DMS 273 treated with DMSO at 0.1 percent for 48 hours (cell line): ENCODE results near the gene SREBF2.

Experiments used
- DNase-seq: peaks from one replicate; lab custom pipeline; 2025; lab: John Stamatoyannopoulos, UW

SREBF2 gene

DNA sequence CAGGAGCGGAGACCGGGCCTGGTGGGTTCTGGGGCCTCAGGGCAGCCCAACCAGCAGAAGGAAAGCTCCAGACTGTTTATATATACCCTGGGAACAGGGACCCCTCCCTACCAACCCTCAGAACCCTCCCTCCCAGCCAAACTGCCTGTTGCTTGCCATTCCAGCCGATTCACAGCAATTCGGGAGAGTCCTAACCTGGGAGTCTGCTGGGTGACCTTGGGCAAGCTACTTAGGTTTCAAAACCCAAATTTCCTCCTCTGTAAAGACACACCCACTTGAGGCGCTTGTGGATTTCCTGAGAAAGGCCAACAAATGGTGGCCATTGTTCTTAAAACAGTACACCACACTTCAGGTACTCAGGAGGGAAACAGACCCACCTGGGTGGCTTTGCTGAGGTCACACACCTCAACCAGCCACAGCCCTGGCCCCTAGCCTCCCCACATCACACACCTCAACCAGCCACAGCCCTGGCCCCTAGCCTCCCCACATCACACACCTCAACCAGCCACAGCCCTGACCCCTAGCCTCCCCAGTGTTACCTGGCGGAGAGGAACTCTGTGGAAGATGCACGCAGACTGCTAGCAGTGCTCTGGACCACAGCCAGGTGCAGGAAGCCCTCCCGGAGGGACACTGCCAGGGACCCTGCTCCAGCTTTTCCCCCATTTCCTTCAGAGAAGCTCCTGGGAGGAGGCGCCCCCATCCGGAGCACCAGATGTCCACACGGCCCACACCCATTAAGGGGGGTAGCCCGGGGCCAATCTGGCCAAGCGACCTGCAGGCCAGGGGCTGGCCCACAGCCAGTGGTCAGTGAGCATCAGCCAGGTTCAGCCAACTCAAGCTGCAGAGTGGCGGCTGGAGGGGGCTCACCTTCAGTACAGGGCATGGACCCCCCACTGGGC, 75.8 kb downstream of the SREBF2 start:
- DNase-seq, result no peak

DNA sequence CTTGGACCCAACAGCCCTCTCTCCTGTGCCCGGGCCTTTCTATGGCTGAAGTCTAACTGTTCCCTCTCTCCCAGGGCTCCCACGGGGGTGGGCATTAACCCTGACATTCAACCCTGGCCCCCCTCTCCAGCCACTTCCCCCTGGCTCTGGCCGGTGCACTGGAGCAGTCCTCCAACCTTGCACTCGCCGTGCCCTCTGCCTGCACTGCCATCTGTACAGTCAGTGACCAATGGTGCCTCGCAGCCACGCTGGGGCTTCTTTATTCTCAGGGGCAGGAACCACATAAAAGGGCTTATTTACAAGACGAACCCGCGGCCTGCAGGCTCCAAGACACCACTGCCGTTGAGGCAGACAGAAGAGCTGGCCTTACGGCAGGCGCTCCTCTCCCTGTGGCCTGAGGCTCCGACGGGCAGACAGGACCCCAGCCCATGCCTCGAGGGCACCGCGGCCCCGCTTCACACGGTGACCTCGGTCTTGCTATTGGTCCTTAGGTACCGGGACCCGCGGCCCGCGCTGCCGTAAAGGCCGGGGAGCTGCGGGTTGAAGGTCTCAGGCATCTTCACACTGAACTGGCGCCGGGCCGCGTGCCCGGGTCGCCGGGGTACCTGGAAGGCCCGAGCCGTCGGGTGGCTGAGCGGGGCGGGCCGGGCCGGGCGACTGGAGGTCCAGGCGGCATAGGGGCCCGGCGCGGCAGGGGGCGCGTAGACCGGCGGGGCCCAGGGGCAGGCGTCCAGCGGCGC, 76.6 kb downstream of the SREBF2 start:
- DNase-seq, result no peak

DNA sequence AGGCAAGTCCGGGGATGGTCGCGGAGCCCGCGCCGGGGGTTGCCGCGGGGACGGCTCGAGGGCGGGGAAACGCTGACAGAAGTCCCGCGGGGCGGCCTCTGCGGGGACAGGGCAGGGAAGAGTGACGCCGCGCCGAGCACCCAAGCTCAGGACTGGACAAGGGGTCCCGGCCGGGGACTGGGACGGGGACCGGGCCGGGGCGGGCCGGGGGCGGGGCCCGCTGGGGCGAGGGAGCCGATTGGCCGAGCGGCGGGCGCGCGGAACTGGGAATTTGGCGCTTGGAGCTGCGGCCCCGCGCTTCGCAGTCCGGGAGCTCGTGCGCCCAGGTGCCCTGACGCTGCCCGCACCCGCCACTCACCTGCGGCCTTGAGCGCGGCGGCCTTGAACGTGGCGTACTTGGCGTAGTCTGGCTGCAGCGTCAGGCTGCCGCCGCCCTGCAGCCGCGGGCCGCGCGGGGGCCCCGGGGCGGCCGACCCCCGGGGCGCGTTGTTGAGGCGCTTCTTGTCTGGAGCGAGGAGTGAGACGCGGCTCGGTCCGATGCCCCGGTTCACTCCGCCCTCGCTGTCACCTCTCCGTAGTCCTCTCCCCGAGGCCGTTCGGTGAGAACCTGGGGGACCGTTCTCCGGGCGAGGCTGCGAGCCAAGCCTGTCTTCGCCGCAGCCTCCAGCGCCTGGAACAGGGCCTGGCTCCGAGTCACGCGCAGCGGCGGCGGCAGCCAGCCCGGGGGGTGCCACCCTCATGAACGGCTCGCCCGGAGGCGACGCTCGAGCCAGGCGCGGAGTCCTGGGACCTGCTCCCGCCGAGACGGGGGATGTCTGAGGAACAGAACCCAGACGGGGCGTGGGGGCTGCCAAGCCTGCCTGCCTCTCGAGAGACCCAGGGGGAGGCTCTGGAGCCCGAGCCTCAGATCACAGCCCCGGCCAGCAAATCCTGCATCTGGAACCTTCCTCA, 77.4 kb downstream of the SREBF2 start:
- DNase-seq, result no peak

DNA sequence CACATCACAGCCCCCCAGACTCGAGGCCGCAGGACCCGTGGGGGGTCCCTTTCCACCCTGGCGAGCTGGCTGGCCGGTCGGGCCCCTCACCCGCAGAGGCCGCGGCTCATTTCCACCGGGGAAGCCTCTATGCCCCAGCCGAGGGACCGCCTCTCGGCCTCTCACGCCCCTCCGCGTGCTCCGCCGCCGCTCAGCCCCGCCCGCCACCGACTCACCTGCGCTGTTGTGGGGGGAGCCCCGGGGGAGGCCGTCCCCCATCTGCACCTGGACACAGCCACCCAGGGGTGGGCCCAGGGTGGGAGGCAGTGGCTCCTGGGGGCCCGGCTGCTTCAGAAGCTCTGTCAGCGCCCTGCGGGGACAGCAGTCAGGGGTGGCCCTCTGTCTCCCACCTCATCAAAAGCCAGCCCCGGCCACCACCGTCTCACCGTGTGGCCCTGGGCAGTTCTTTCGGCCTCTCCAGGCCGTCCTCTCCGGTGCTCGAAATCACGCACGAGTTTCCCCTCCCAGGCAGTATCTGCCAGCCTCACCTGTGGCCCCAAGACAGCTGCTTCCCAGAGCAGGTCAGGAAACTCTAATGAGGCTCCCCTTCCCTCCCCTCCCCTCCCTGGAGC, 78.2 kb downstream of the SREBF2 start:
- DNase-seq, result no peak

DNA sequence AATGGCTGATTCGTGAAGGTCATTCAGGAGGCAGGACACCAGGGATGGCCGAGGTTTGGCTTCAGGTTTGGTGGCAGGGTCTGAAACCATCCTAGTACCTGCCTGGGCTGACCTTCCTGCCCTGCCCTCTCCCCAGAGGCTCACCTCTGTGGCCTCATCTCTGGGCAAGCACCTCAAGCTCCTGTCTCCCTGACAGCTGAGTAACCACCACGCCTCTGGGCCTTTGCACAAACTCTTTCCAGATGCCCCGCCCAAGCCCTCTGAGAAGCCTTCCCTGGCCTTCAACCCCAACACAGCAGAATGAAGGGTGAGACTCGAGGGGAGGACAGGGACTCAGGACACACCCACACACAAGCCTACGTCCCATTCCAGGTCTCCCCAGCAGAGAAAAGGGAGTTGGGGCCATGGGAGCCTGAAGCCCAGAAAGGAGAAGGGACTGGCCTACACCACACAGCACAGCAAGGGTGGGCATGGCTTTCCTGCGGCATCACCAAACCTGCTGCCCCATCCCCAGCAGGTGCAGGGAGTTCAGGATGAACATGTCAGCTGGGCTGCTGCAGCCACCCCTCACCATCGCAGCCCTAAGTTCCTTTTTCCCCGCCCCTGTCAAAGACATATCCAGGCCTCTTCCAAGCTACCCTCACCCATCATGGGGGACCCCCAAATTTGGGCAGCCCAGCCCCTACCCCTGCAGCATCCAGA, 79.6 kb downstream of the SREBF2 start:
- no peak for DNase-seq

DNA sequence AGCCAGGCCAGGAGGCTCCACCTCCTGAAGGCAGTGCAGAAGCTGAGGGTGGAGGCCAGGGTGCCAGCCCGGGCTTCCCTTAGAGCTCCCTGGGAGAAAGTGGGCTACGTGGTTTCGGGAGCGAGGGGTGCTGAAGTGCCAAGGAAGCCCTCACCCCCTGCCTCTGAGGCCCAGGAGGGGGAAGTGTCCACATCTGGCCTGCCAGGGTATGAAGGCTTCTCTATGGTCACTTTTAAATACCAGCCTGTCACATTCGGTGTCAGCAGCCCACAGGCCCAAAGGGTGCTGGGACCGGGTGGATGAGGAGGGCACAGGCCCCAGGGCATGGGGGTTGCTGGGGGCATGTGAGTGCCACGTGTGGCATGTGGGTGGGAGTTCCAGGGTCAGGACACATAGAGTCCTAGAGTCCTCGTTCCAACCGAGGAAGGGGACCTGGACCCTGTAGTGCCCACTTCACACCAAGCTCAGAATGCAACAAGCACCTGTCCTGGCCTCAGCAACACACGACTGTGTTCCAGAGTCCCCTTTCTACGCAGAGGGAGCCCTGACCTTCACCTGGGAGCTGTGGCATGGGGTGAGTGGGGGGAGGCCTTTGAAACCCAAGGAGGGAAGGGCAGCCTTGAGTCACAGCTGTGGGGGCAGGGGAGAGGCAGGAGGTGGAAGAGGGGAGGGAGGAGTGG, 80.3 kb downstream of the SREBF2 start:
- DNase-seq, result no peak

DNA sequence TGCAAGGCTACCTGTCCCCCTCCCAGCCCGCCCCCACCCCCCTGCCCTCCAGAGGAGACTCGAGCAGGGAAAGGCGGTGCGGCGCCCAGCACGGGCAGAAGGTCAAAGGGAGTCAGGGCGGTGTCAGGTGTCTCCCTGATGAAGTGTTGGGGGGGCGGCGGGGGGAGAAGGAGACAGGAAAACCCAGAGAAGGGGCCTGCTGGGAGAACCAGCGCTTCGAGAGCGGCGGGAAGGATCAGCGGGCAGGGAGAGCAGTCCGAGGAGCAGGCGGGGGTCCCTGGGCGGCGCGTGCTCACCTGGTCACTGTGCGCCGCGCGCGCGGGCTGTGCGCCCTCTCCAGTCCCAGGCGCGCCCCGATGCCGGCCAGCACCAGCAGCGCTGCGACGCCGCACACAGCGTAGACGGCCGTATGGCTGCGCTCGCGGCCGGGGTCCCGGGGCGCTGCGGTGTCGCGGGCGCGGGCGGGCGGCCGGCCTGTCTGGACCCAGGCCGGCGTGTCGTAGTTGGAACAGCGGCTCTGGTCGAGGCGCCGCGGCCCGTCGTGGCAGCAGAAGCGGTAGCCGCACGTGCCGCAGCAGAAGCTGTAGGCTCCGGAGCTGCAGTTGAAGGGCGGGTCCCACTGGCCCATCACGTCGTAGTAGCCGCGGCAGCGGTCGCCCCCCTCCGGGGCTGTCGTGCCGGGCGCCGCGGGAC, 81.1 kb downstream of the SREBF2 start:
- DNase-seq, result no peak

DNA sequence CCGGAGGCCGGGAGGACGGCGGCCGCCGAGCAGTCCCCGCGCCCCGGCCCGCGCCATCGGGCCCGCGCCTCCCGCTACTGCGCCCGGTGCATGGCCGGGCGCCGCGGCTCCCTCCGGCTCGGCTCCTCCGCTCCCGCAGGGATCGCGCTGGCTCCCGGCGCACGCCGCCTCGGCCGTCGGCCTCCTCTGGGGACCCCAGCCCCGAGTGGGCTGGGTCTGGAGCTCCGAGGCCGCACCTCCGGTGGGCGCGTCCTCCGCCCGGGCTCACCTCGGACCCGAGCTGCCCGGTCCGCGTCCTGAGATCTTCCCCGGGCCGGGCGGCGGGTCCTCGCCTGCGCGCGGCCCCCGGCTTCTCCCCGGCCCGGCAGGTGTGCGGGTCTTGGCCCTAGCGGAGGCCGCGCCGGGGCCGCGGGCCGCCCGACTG, 81.7 kb downstream of the SREBF2 start:
- DNase-seq, result no peak

DNA sequence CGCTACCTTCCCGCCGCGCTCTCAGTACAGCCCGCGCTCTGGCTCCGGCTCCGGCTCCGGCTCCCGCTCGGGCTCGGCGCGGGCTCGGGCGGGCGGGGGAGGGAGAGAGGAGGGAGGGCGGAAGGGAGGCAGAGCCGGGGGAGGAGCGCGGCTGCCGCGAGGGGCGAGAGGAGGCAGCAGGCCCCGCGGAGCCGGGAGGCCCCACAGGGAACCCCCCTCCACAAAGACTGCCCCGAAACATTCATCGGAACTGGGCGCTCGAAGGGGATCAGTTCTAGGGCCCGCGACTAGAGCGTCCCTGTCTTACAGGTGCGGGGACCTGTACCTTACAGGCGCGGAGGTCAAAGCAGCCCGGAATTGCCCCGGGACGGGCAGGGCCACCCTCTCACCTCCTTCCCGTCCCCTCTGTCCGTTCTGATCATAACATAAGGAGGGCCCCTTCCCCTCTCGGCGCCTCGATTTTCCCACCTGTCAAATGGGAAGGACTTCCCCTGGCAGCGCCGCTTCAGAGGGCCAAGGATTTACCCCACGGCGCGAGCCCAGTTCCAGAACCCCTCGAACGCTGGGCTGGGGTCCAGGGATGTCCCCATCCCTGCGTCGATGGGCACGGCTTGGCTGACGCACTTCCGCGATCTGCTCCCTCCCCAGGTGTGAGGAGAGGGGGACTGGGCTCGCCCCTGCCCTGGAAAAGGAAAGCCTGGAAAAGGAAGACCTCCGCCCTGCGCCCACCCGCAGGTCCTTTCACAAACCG, 82.3 kb downstream of the SREBF2 start, which contains the start of gene SHISA8:
Gene SHISA8 (minus strand): TSS at position 40 of the 751 bp plus-strand sequence. CDS start 407 bp downstream, outside the sequence.
- DNase-seq, result no peak

DNA sequence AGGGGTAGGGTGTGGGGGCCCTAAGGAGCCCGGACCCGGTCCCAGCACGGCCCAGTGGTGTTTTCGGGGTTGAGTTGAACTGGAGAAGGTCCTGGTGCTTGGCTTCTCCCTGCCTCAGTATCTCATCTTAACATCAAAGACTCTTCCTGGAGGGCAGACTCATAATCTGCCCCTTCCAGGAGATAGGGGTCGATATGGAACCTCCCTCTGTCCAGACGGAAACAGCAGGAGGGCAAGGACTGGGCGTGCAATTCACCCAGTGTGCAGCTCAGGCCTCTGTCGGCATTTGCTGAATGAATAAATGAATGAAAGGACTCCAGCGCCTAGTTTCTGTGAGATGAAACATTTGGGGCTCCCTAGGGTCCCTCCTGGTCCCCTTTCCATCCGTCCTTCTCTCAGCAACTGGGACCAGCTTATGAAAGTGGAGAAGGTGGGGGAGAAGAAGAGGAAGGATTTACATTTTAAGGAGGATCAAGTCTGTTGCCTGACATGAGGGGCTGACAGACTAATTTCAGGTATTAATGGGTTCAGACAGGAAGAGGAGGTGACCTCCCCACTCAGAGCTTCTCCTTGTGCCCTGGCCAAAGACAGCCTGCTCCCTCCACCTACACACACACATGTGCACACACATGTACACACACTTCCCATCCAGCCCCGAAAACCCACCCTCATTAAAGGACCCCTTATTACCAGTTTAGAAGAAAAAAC, 83.0 kb downstream of the SREBF2 start:
- no peak for DNase-seq

DNA sequence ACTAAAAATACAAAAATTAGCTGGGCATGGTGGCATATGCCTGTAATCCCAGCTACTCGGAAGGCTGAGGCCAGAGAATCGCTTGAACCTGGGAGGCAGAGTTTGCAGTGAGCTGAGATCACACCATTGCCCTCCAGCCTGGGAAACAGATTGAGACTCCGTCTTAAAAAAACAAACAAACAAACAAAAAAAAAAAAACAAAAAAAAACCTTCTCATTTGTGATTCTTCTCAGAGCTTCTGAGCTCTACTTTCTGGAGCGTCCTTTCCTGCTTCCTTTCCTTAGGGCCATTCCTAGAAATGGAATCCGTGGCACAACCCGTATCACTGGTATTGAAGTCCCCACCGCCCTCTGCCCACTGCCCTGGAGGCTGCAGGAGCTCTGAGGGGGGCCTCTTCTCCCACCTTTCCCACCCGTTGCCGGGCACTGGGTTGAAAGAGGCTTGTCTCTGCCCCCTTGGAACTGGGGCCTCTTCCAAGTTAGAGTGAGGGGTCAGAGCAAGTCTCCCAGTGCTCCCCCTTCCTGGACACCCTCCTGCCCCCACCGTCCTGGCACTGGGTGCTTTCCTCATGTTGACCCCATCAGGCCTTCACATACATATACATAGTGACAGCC, 83.9 kb downstream of the SREBF2 start:
- DNase-seq, result no peak

DNA sequence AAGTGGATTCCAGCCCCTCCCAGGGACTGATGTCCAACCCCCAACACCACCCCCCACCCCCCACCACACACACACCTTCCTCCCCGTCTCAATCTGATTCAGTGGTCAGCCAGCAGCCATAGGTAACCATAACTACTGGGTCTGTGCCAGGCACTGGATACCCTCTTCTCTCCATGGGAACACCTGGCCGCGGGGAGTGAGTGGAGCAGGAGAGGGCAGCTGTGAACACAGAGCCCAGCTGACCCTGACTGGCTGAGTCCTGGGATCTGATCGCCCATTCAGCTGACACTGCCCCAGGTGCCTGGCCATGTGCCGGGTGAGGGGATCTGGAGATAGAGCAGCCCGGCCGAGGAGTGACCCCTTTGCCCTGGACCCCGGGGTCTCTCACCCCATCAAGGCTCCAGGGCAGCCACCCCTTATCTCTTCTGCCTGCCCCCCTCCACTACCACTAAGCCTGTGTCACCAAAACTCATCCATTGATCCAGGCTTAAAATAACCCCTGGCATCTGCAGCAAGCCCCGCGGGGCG, 84.5 kb downstream of the SREBF2 start:
- DNase-seq, result no peak

DNA sequence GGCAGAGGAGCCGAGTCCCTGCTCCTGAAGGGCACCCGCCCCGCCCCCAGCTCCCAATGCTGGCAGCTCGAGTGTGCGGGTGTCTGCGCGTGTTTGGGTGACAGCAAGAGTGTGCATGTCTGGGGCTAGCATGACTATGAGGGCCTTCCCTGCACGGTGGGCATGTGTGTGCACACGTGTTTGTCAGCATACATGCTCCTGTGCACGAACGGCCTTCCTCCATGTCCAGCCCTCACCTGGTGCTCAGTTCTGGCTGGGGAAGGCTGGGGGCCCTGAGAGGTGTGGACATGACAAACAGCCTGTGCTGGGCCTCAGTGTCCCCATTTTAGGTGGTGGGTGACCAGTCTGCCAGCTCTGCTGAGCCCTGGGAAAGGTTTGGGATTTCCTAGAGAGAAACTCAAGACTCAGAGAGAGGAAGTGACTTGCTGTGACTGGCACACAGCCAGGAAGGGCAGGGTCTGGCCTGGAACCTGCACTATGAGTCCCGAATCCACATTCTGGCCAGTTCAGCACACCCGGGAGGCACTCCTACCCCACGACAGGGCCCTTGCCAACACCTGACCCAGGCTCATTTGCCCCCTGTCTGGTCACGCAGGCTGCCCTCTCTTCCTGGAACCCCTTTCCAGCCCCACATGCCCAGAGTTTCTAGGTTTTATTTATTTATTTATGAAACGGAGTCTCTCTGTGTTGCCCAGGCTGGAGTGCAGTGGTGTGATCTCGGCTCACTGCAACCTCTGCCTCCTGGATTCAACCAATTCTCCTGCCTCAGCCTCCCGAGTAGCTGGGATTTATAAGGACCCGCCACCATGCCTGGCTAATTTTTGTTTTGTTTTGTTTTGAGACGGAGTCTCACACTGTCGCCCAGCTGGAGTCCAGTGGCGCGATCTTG, 85.2 kb downstream of the SREBF2 start:
- DNase-seq, result no peak

DNA sequence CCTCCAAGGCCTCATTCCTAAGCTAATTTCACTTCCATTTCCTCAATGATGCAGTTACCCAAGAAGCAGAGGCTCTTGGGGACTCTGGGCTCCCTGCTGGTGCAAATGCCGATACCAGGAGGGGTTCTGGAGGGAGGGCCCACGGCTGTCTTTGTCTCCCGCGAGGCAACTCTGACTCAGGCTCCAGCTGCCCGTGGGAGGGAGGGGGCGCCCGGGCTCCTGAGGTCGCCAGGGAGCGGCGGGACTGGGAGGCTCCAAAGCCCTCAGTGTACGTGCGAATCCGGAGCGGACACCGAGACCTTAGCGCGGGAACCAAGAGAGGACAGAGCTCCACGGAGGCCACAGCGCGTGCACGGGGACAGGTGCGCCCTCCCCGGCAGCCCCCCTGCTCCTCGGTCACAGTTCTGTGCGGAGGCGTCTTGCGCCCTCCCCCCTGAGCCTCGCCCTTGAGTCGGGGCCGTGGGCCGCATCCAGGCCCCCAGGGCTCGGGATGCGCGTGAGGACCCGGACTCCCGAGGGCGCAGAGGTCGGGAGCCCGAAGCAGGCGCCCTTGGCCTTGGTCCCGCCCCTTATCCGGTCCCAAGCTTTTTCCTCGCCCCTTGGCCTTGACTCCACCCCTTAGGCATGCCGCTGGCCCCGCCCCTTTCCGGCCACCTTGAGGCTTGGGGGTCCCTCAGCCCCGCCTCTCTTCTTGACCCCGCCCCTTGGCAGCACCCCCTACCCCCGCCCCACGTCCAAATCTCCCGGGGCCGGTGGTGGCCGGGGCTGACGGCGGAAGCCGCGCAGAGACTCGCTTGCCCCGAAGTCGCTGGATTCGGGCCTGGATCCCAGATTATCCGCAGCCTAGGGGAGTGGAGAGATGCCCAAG, 86.7 kb downstream of the SREBF2 start:
- DNase-seq, result no peak

DNA sequence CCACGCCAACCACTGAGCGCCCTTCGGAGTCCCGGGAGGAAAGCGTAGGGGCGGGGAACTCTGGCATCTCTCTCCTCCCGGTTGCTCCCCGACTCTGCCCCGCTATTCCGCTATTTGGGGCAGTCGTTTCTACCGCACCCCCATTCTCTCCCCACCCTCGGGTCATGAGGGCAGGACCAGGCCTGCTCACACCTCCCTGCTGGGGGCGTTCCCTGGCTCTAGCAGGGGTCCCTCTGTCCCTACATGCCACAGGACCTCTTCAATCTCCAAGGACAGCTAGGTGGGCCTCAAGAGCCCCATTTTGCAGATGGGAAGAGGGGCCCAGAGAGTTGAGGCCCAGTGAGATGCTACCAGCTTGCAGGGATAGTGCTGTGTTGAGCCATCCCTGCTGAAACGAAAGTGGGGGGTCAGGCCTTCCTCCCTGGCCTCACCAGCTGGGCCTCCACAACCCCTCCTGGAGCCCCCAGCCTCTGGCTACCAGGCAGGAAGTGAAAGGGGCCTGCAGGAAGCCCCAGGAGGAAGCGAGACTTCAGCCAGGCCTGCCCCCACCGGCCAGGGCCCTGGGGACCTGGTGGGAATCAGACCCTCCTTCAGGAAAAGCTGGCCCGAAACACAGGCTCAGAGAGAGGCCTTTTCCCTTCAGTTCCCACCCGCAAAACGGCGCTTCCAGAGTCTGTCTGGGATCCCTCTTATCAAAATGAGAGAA, 87.5 kb downstream of the SREBF2 start:
- no peak for DNase-seq
